ENCODE data around the gene PARVA. TPM values are rescaled to one million over a fixed set of nuclear protein-coding genes. Genes with fewer than 3 reads are reported as not detected.

Gene PARVA
- total and polyA plus RNA-seq, 9 of the 15 experiments (the other 6 are each of a cell fraction or from before 2014, with no cell fraction given): 0.11 TPM; not detected in 8

- Histone ChIP-seq H3K9me1 (ENCODE audit: control insufficient read depth, insufficient read depth, low read length) (no peaks in the 10 kb centered on the region), H3K9ac (ENCODE audit: insufficient read depth in 1 of 2, low read depth in 2 of 2, low read length in 2 of 2) (no peak overlapping the region), H3K4me3 (no peak overlapping the region), H3K27ac (ENCODE audit: extremely low read depth, low read depth, low read length) (no peak overlapping the region), H3K36me3 (ENCODE audit: control insufficient read depth, insufficient read depth, low read length) (no peaks in the 10 kb centered on the region), H3K4me2 (ENCODE audit: insufficient read depth, low read length) (no peak overlapping the region), H3K4me1 (replicated peaks in 1 of 2; ENCODE audit: control insufficient read depth in 2 of 2, insufficient read depth in 2 of 2, low read length in 2 of 2) (no peaks in the 10 kb centered on the region), H2AFZ (ENCODE audit: low read depth, low read length) (no peak overlapping the region), H3K9me3 (replicated peaks; ENCODE audit: control insufficient read depth, insufficient read depth, low read depth, low read length) (no peaks in the 10 kb centered on the region), H3K79me2 (ENCODE audit: control insufficient read depth, insufficient read depth, low read length) (no peaks in the 10 kb centered on the region), H3K27me3 (ENCODE audit: control insufficient read depth in 2 of 2, insufficient read depth in 2 of 2, low read length in 2 of 2) (peaks cover 19 to 46% of the 10 kb centered on the region in 2 experiments), H4K20me1 (replicated peaks; ENCODE audit: control insufficient read depth, insufficient read depth, low read length) (no peaks in the 10 kb centered on the region; the same call in 1 of the 2 replicates)
- ChIA-PET POLR2A (no interaction called here), CTCF (ENCODE audit: low intra/inter-chr PET ratio) (no interaction called here)
- intact Hi-C loops (cut with micrococcal nuclease) (no loop called here), in situ Hi-C loops (cut with MboI) (no loop called here)
- TF ChIP-seq FOXJ3 (CRISPR knock-in tag; IDR thresholded peaks at IDR 0.05) (no peak), ZC3H4 (CRISPR knock-in tag; IDR thresholded peaks at IDR 0.05; ENCODE audit: borderline replicate concordance) (no peak), NR4A1 (CRISPR knock-in tag; IDR thresholded peaks at IDR 0.05) (no peak), NR4A1 (tag; IDR thresholded peaks at IDR 0.05) (no peak), ZNF165 (CRISPR knock-in tag; IDR thresholded peaks at IDR 0.05; ENCODE audit: borderline replicate concordance) (no peak), XRCC4 (IDR thresholded peaks at IDR 0.05; ENCODE audit: extremely low read depth, insufficient read depth, insufficient read length) (no peak), RBM22 (IDR thresholded peaks at IDR 0.05; ENCODE audit: low read depth, low read length, poor library complexity, severe bottlenecking) (no peak), L3MBTL2 (IDR thresholded peaks at IDR 0.05) (no peak)
- ATAC-seq (no peak), DNase-seq (ENCODE audit: extremely low read depth in 1 of 4, low spot score in 3 of 4) (no peak), FAIRE-seq (no peak)
- BruUV-seq (replicated peaks): no TSS peak
- 10% methylated on average over 5 of the region's 5 CpGs for WGBS (ENCODE audit: insufficient coverage, low coverage, missing lambda C conversion rate)
Measured at GRCh38 chr11:12546660-12547059, 169.3 kb downstream of the PARVA start.

All from K562 (cell line).